Measurements from ENCODE around the gene CTNNA2.

The CTNNA2 gene

GRCh38 chr2:80490964-80491363 lies 978.1 kb downstream of the CTNNA2 start:
- no peak for DNase-seq (ENCODE audit: low read depth)

GRCh38 chr2:80496346-80496745 lies 983.5 kb downstream of the CTNNA2 start:
- no peak for DNase-seq (ENCODE audit: low read depth)

- DNase-seq (ENCODE audit: low read depth) = peak; percentile 20
These were observed 983.9 kb downstream of the CTNNA2 start for GRCh38 chr2:80496775-80497174.

GRCh38 chr2:80499095-80499494 lies 986.2 kb downstream of the CTNNA2 start:
- DNase-seq (ENCODE audit: low read depth) = no peak

- DNase-seq (ENCODE audit: low read depth) = no peak
These were observed 989.2 kb downstream of the CTNNA2 start for GRCh38 chr2:80501874-80502624.

- DNase-seq (ENCODE audit: low read depth) = no peak
These were observed 993.7 kb downstream of the CTNNA2 start for GRCh38 chr2:80506563-80506962.

GRCh38 chr2:80510716-80511115 lies 997.9 kb downstream of the CTNNA2 start:
- DNase-seq (ENCODE audit: low read depth) = no peak

- DNase-seq (ENCODE audit: low read depth) = no peak
These were observed 1003.1 kb downstream of the CTNNA2 start for GRCh38 chr2:80515964-80516363.

- DNase-seq (ENCODE audit: low read depth) = no peak
These were observed 1004.5 kb downstream of the CTNNA2 start for GRCh38 chr2:80517316-80517715.

GRCh38 chr2:80519121-80519643 lies 1006.3 kb downstream of the CTNNA2 start:
- no peak for DNase-seq (ENCODE audit: low read depth)

GRCh38 chr2:80519699-80520291 lies 1006.9 kb downstream of the CTNNA2 start:
- no peak for DNase-seq (ENCODE audit: low read depth)

GRCh38 chr2:80525152-80525551 lies 1012.3 kb downstream of the CTNNA2 start:
- DNase-seq (ENCODE audit: low read depth) = no peak

- DNase-seq (ENCODE audit: low read depth) = no peak
These were observed 1014.3 kb downstream of the CTNNA2 start for GRCh38 chr2:80527119-80527518.

- DNase-seq (ENCODE audit: low read depth) = no peak
These were observed 1016.8 kb downstream of the CTNNA2 start for GRCh38 chr2:80529466-80530165.

GRCh38 chr2:80530442-80531064 lies 1017.7 kb downstream of the CTNNA2 start:
- DNase-seq (ENCODE audit: low read depth) = no peak

- DNase-seq (ENCODE audit: low read depth) = no peak
These were observed 1018.5 kb downstream of the CTNNA2 start for GRCh38 chr2:80531319-80531718.

- no peak for DNase-seq (ENCODE audit: low read depth)
These were observed 1032.8 kb downstream of the CTNNA2 start for GRCh38 chr2:80545420-80546210.

- no peak for DNase-seq (ENCODE audit: low read depth)
These were observed 1033.9 kb downstream of the CTNNA2 start for GRCh38 chr2:80546766-80547165.

GRCh38 chr2:80547344-80547743 lies 1034.5 kb downstream of the CTNNA2 start:
- DNase-seq (ENCODE audit: low read depth) = no peak

- DNase-seq (ENCODE audit: low read depth) = no peak
These were observed 1035.6 kb downstream of the CTNNA2 start for GRCh38 chr2:80548469-80548868.

GRCh38 chr2:80549901-80550300 lies 1037.0 kb downstream of the CTNNA2 start:
- DNase-seq (ENCODE audit: low read depth) = no peak

- no peak for DNase-seq (ENCODE audit: low read depth)
These were observed 1047.5 kb downstream of the CTNNA2 start for GRCh38 chr2:80560326-80560725.

All from GM04503 (cell line).